ENCODE data around the gene CNIH1.

GRCh38 chr14:54475187-54475899 lies 34.2 kb upstream of the CNIH1 start:
- TF ChIP-seq CTCF (IDR thresholded peaks at IDR 0.05; ENCODE audit: low read depth, low read length, poor library complexity, severe bottlenecking): no peak
- no peak for TF ChIP-seq EZH2phosphoT487 (IDR thresholded peaks at IDR 0.05; ENCODE audit: borderline replicate concordance, low read length)

Data from DOHH2 (cell line).